Mesothelial cell of epicardium (in vitro differentiated cells): ENCODE results near the gene ANO9. TPM values are rescaled to one million over a fixed set of nuclear protein-coding genes. Genes with fewer than 3 reads are reported as not detected.
"Not testable (repeated sequence)": the region's sequence is repeated elsewhere in the genome, so short reads cannot be mapped to it uniquely, and the experiment has no call there.

Source experiments
- DNase-seq, 2 experiments: peaks; one replicate each; pipeline ENCODE4 v3.0.0; 2021; ENCODE audit warnings: low spot score in 2 of 2; ENCODE audit not compliant: unreplicated experiment in 2 of 2
- H3K27ac Mint-ChIP-seq: 2 replicates; pipeline ENCODE4 v1.8.0; 2021; ENCODE audit warnings: mixed read lengths
- H3K27me3 Mint-ChIP-seq: 2 replicates; pipeline ENCODE4 v1.8.0; 2021; ENCODE audit warnings: low read depth, mixed read lengths
- H3K36me3 Mint-ChIP-seq: 2 replicates; pipeline ENCODE4 v1.8.0; 2021; ENCODE audit warnings: mixed read lengths
- H3K4me1 Mint-ChIP-seq: 2 replicates; pipeline ENCODE4 v1.8.0; 2021; ENCODE audit warnings: mixed read lengths
- H3K4me3 Mint-ChIP-seq: 2 replicates; pipeline ENCODE4 v1.8.0; 2021; ENCODE audit warnings: mild to moderate bottlenecking, moderate library complexity, mixed read lengths
- H3K9me3 Mint-ChIP-seq: 2 replicates; pipeline ENCODE4 v1.8.0; 2021; ENCODE audit warnings: mixed read lengths
- CTCF ChIP-seq: fragments of 200-600 bp; sonication (generic); IDR thresholded peaks from one replicate; pipeline ENCODE4 v1.5.0; 2021; ENCODE audit warnings: antibody characterized with exemption; ENCODE audit not compliant: unreplicated experiment
- total RNA-seq: library from RNA; stranded (reverse); gene quantifications from 3 replicates; pipeline ENCODE4 v1.2.1, GENCODE V29; 2021

The ANO9 gene
- total RNA-seq, 1 donor from 2014 or later = 30.6 TPM

- Mint-ChIP-seq H3K4me3 (no peak overlapping the region), H3K27me3 (peaks cover 15% of the 10 kb centered on the region), H3K27ac (no peak overlapping the region), H3K9me3 (no peaks in the 10 kb centered on the region), H3K4me1 (peaks cover 18% of the 10 kb centered on the region), H3K36me3 (no peaks in the 10 kb centered on the region)
- no peak for TF ChIP-seq CTCF
- DNase-seq = no peak
Observed at GRCh38 chr11:414318-414857, 27.4 kb downstream of the ANO9 start.

- no peaks in the 10 kb centered on the region for H3K36me3 Mint-ChIP-seq
Observed at GRCh38 chr11:413120-414081, 28.4 kb downstream of the ANO9 start.

GRCh38 chr11:412641-413119 lies 29.1 kb downstream of the ANO9 start:
- no peak overlapping the region for H3K27ac Mint-ChIP-seq
- no peaks in the 10 kb centered on the region for H3K36me3 Mint-ChIP-seq
- no peak for TF ChIP-seq CTCF
- no peak overlapping the region for H3K4me3 Mint-ChIP-seq
- DNase-seq = no peak
- peaks cover 15% of the 10 kb centered on the region for H3K4me1 Mint-ChIP-seq
- H3K27me3 Mint-ChIP-seq = peaks cover 12% of the 10 kb centered on the region
- H3K9me3 Mint-ChIP-seq = no peaks in the 10 kb centered on the region

More at GRCh38 chr11:413120-414081, 28.4 kb downstream of the ANO9 start:
- TF ChIP-seq CTCF = no peak
- Mint-ChIP-seq H3K9me3 (no peaks in the 10 kb centered on the region), H3K4me1 (peaks cover 18% of the 10 kb centered on the region), H3K4me3 (no peak overlapping the region), H3K27ac (no peak overlapping the region), H3K27me3 (peaks cover 15% of the 10 kb centered on the region)
- DNase-seq = no peak

- H3K27ac Mint-ChIP-seq, H3K4me3 Mint-ChIP-seq, H3K27me3 Mint-ChIP-seq, DNase-seq, H3K36me3 Mint-ChIP-seq, H3K9me3 Mint-ChIP-seq: not testable (repeated sequence)
- peaks cover 13% of the 10 kb centered on the region for H3K4me1 Mint-ChIP-seq
Observed at GRCh38 chr11:411520-411919, 30.3 kb downstream of the ANO9 start.

GRCh38 chr11:410711-411110 lies 31.1 kb downstream of the ANO9 start:
- H3K4me1 Mint-ChIP-seq, H3K27me3 Mint-ChIP-seq, H3K4me3 Mint-ChIP-seq, H3K27ac Mint-ChIP-seq, H3K36me3 Mint-ChIP-seq, H3K9me3 Mint-ChIP-seq, DNase-seq: not testable (repeated sequence)

GRCh38 chr11:409600-410483 lies 32.0 kb downstream of the ANO9 start:
- H3K4me3 Mint-ChIP-seq = no peak overlapping the region
- peaks cover 4% of the 10 kb centered on the region for H3K27me3 Mint-ChIP-seq
- H3K27ac Mint-ChIP-seq = no peak overlapping the region
- H3K4me1 Mint-ChIP-seq = peaks cover 12% of the 10 kb centered on the region
- H3K36me3 Mint-ChIP-seq = no peaks in the 10 kb centered on the region
- no peaks in the 10 kb centered on the region for H3K9me3 Mint-ChIP-seq
- no peak for TF ChIP-seq CTCF
- DNase-seq = no peak
